ACHN (cell line): ENCODE results near the gene ZNF460.
"Not testable (repeated sequence)": the region's sequence is repeated elsewhere in the genome, so short reads cannot be mapped to it uniquely, and the experiment has no call there.

Experiments
- DNase-seq: peaks from one replicate; pipeline ENCODE4 v3.0.0-alpha.2; 2015
- in situ Hi-C: cut with HindIII; loops from 2 replicates; pipeline ENCODE4 v1.10.0; 2017; ENCODE audit warnings: low sequenced_read_pairs, low pct_ligation_motif_present, low pct_unique_long_range_greater_than_20kb

Gene ZNF460

GRCh38 chr19:57276430-57276829, 3.9 kb upstream of the ZNF460 start:
- in situ Hi-C loops: no loop called here
- no peak for DNase-seq

- in situ Hi-C loops, DNase-seq: not testable (repeated sequence)
Measured at GRCh38 chr19:57278481-57278880, 1.8 kb upstream of the ZNF460 start.

GRCh38 chr19:57279418-57280164, 694 bp upstream of the ZNF460 start:
- peak; percentile 94 for DNase-seq
- in situ Hi-C loops: no loop called here

- in situ Hi-C loops: no loop called here
- DNase-seq: no peak
Measured at GRCh38 chr19:57280962-57281400, 696 bp downstream of the ZNF460 start.

GRCh38 chr19:57282011-57282643, 1.8 kb downstream of the ZNF460 start:
- DNase-seq: no peak
- in situ Hi-C loops: no loop called here

- no peak for DNase-seq
- in situ Hi-C loops: no loop called here
Measured at GRCh38 chr19:57288373-57288772, 8.1 kb downstream of the ZNF460 start.

- in situ Hi-C loops: no loop called here
- DNase-seq: no peak
Measured at GRCh38 chr19:57290970-57291369, 10.7 kb downstream of the ZNF460 start.

GRCh38 chr19:57292547-57292946, 12.3 kb downstream of the ZNF460 start:
- no peak for DNase-seq
- in situ Hi-C loops: no loop called here

- DNase-seq: no peak
- in situ Hi-C loops: no loop called here
Measured at GRCh38 chr19:57293719-57294118, 13.4 kb downstream of the ZNF460 start.

- DNase-seq: peak; percentile 25
- in situ Hi-C loops: no loop called here
Measured at GRCh38 chr19:57302020-57302465, 21.8 kb downstream of the ZNF460 start.

- in situ Hi-C loops: no loop called here
- DNase-seq: no peak
Measured at GRCh38 chr19:57302727-57303401, 22.6 kb downstream of the ZNF460 start.

GRCh38 chr19:57305056-57305455, 24.8 kb downstream of the ZNF460 start:
- no peak for DNase-seq
- in situ Hi-C loops: no loop called here

GRCh38 chr19:57308514-57308913, 28.2 kb downstream of the ZNF460 start:
- no peak for DNase-seq
- in situ Hi-C loops: no loop called here

- no peak for DNase-seq
- in situ Hi-C loops: no loop called here
Measured at GRCh38 chr19:57310792-57311191, 30.5 kb downstream of the ZNF460 start.

- DNase-seq: no peak
- in situ Hi-C loops: no loop called here
Measured at GRCh38 chr19:57314146-57314545, 33.9 kb downstream of the ZNF460 start.

- in situ Hi-C loops: no loop called here
- DNase-seq: no peak
Measured at GRCh38 chr19:57317503-57317902, 37.2 kb downstream of the ZNF460 start.

GRCh38 chr19:57319869-57320179, 39.5 kb downstream of the ZNF460 start:
- in situ Hi-C loops: no loop called here
- DNase-seq: no peak

- in situ Hi-C loops: no loop called here
- peak; percentile 95 for DNase-seq
Measured at GRCh38 chr19:57320180-57321084, 40.1 kb downstream of the ZNF460 start, which contains the start of gene ZNF543. Gene ZNF543 (plus strand): TSS chr19:57320472. CDS start chr19:57320854, 382 bp downstream.

GRCh38 chr19:57321116-57321515, 40.8 kb downstream of the ZNF460 start:
- in situ Hi-C loops: no loop called here
- no peak for DNase-seq
